NCI-H146 treated with DMSO at 0.1 percent for 48 hours (cell line): ENCODE results near the gene ANTXR1.
"Not testable (repeated sequence)": the region's sequence is repeated elsewhere in the genome, so short reads cannot be mapped to it uniquely, and the experiment has no call there.

ENCODE experiments used
- DNase-seq: peaks from one replicate; lab custom pipeline; 2025; ENCODE audit not compliant: unreplicated experiment; lab: John Stamatoyannopoulos, UW

ANTXR1 gene

DNA sequence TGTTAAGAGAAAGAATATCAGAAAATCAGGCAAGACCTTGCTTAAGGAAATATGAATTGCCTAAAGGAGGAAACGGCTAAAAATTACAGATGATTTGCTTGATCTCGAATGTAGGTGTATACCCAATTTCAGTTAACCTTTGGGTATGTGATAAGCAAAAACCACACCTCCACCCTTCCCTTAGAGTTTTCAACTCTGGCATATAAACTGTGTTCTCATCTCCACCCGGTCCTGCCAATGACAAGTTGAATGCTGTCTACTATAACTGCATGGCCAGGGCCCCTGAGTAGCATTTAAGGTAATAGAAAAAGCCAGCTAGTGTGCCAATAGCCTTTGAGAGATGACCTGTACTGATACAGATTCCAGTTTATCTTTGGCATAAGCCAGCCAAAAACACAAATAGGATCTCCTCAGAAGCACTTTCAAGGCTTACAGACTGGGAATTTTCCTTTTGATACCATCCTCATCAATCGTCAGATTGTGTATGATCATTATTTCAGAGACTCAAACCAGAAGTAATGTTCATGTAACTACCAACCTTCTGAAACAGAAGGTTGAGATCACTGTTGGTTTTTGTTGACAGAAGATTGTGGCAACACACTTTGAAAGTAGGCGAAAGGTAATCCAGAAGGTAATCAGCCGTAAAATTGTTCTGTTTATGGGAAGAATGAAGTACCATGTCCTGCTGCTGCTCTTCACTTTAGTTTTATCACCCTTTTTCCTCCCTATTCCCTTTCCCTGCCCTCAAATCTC, 211.0 kb downstream of the ANTXR1 start:
- DNase-seq = no peak

DNA sequence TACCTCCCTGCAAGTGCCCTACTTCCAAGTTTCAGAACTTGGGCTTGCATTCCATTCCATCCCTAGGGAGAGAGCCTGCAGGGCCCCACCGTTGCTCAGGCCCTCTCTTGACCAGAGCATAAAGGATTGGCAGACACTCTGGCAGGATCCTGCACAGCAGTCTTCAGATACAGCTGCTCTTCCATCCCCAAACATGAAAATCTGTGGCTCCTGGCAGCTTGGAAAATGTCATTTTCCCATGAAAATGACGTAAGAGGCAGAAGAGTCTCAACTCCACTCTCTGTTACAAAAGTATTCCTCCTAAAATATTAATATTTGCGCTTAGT, 211.5 kb downstream of the ANTXR1 start:
- no peak for DNase-seq

DNA sequence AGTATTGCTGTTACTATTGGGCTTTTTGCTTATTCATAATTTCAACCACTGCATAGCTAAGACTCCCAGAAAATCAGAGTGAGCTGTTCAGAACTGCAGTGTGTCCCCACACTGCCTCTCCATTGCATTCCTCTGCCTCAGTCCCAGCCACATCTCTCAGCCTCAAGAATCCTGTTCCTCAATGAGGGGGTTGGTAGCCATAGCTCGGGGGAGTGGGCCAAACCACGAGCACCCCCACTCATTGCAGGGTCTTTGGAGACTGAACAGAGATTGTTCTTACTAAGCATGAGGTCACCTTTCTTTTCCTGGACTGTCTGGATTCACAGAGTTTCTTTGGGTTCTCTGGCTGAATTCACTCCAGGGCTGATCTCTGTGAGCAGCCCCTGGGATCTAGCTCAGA, 213.0 kb downstream of the ANTXR1 start:
- no peak for DNase-seq

DNA sequence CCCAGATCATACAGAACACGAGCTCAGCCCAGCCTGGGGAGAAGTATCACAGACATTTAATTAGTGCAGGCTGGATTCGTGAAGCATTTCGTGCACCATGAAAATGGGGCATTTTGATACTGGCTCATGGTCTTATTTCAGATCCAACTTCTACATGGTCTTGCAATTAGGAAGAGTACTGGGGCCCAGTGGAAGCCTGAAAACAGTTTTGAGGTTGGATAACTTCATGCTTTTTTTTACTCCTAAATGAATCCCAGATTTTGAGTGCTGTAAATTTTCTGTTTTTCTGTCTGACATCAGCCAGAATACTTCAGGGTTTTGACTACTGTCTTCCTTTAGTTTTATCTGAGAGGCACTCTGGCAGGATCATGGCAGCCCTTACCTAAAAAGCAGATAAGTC, 213.9 kb downstream of the ANTXR1 start:
- DNase-seq = no peak

DNA sequence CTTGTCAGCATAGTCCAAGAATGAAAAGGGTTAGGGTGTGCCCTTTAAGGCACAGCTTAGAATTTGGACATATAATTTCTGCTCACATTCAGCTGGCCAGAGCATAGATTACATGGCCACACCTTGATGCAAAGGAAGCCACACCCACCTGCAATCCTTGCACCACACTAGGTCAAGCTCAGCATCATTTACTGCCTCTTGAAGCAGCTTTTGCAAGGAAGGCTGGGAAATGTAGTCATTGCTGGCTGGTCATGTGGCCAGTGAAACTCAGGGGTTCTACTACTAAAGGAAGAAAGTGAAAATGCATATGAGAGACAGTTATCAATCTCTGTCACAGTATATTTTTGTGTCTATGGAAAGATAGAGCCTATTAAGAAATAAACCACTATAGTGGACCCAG, 214.7 kb downstream of the ANTXR1 start:
- DNase-seq = no peak

DNA sequence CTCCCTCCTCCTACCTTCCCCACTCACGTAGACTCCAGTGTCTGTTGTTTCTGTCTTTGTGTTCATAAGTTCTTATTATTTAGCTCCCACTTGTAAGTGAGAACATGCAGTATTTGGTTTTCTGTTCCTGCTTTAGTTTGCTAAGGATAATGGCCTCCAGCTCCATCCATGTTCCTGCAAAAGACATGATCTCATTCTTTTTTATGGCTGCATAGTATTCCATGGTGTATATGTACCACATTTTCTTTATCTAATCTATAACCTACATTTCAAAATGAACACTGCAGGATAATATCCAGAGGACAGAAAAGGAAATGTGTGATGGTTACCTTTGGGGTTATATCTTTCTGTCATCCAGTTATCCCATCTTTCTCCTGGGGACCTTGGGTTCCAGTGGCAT, 218.0 kb downstream of the ANTXR1 start:
- DNase-seq = not testable (repeated sequence)

DNA sequence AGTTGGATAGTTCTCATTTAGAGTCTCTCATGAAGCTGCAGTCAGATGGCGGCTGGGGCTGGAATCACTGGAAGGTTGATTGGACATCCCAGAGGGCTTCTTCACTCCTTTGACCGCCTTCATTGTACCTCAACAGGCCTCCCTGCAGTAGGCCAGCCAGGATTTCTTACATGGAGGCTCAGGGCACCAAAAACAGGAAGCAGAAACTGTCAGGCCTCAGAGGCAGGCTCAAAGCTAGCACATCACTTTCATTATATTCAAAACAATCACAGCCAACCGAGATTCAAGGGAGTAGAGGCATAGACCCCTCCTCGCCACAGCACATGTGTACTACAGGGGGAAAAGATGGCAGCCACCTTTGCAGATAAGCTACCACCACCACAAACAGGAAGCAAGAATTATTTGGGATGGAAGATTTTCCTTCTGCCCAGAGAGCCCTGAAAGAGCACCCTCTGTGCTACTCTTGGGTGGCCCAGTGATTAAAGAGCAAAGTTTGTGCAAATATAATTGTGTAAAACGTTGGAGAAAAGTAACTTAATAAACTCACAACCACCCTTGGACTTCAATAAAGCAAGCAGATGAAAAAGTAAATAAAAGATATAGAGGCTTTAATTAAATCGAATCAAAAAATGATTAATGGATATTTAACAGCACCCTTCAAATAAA, 218.8 kb downstream of the ANTXR1 start:
- DNase-seq = no peak

DNA sequence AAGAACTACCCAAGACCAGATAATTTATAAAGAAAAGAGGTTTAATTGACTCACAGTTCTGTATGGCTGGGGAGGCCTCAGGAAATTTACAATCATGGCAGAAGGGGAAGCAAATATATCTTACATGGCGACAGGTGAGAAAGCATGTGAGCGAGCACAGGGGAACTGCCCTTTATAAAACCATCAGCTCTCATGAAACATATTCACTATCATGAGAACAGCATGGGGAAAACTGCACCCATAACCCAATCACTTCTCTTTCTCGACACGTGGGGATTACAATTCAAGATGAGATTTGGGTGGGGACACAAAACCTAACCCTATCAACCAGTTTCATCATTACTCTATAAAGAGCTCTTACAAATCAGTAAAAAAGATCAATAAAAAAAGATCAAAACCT, 222.9 kb downstream of the ANTXR1 start:
- not testable (repeated sequence) for DNase-seq

DNA sequence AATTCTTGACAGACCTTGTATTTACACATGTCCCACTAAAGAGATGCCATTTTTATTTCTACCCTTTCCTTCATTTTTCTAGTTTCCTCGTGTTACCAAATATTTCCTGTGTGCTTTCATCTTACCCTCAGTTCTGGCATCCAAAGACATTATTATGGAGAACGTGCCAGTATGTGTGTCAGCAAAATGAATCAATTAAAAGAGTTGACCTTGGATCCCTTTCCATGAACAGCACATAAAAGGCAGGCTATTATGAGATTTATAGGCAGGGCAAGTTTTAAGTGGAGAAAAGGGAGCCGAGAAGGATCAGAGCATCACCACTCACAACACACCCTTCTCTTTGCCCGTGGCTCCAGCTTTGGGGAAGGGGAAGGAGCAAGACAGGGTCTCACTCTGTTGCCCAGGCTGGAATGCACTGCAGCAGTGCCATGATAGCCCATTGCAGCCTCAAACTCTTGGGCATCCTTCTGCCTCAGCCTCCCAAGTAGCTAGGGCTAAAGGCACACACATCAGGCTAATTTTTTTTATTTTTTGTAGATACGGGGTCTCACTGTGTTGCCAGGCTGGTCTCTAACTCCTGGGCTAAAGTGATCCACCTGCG, 224.2 kb downstream of the ANTXR1 start:
- no peak for DNase-seq

DNA sequence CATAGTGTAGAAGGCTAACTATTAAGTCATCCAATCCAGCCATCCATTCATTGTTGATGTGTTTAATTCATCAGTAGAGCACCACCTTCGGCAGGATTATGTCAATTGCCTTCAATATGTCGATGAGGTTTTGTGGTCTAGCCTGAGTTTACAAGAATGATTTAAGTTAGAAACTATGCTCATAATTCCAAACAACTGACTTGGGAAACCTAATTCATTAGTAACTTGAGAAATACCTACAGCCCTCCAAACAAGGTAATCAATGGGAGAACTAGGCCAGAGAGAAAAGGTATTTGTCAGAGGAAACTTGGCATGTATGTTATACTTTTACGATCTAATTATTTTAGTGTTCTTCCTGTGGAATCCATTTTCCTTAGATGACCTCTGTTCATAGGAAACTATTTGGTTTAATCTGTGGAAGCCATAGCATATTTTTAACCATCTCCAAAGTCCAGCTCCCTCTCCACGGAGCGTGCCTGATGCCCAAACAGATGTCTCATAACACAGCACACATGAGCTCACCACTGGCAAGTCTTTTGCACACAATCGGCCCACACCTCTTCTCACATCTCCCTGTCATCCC, 225.6 kb downstream of the ANTXR1 start:
- no peak for DNase-seq

DNA sequence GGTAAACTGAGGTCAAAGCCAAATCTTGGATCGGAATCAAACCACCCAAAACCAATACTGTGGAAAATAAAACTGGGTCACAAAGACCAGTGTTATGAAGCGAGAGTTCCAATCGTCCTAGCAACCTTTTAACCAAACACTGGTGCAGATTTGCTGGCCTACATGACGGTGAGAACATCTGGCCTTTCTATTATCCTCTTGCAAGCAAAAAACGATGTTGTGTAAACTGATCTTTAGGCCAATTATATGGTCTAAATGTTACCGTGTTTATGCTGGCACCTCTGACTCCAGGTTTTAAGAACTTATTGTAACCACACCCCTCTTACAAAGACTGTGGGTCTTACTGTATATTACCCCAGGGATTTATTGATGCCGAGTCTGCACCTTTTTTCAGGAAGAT, 228.1 kb downstream of the ANTXR1 start:
- no peak for DNase-seq

DNA sequence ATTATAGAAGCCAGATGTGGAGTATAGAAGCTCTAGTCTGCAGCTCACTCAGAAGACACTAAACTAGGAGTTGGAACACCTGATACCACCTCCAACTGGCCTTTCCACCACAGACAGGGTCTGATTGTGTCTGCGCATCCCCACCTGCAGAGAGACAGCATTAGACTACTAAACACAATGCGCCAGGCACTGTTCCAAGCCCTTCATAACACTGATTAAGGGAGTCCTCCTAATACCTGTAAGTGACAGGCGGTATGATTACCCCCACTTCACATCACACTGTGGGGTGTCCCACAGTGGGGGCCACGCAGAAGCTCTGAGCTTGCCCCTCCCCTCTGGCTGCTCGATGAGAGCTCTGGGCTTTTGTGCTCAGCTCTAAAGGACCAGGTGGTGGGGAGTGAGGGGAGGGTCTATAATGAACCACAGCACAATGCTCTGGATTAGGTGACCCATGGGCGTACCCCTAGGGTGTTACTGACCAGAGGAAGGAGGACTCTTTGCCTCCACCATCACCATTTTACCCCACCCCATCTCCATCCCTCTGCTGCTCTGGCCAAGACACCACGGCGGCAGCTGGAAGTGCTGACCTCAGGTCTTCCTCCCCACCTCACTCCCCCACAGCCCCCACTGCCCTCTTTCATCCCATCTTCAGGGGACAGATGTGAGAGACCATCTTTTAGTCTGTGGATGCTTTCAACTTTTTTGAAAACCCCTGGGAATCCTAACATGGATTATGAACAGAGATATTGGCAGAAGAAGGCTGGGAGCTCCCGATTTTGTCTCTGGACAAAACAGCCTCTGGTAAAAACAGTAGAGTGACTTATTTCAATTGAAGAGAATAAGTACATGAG, 228.9 kb downstream of the ANTXR1 start:
- DNase-seq = no peak

DNA sequence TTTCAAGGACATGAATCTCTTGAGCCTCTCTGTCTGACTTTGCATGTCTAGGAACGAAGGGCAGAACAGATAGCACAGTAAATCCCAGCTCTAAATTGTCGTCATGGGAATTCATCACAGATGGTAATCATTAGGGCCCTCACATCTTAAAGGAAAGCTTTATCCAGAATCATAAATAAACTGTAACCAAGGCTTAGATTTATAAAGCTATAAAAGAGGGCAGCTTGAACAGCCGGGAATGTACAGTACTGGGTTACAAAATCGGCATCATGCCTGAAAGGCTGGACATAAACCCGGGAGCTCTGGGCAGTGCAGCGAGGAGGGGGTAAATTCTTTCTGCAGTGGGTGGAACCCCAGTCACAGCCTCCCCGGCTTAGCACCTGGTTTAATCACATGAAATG, 229.7 kb downstream of the ANTXR1 start:
- no peak for DNase-seq

DNA sequence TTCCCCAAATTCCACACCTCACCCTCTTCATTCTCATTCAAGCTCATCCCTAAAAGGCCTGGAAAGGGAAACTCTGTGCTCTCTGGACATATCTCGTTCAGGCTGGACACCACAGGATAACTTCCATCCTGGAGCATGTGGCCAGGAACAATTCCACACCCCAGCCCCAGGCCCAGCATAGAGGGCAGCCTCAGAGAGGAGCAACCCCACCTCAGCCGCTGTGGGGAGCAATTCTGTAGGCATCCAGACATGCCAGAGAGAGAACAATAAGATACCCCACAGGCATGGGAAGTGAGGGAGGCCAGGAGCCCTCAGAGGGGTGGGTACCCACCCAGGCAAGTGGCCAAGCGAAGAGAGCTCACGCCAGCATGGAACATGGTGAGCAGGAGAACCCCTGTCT, 230.7 kb downstream of the ANTXR1 start:
- no peak for DNase-seq

DNA sequence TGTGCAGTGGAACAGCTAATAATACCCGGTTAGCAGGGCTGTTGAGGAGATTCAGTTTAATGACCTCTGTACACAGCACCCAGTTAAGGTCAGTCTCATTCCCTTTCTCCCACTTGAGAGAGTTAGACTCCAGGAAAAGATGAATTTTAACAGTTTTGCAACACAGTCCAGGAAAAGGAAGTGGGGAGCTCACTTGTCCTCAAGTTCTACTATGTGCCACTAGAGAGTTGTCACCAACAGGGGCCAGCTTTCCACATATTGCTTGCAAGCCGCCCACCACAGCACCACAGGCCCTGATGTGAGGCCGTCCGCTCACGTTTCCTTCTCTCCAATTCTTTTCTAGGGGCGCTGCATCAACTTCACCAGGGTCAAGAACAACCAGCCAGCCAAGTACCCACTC, 231.9 kb downstream of the ANTXR1 start:
- DNase-seq = no peak

DNA sequence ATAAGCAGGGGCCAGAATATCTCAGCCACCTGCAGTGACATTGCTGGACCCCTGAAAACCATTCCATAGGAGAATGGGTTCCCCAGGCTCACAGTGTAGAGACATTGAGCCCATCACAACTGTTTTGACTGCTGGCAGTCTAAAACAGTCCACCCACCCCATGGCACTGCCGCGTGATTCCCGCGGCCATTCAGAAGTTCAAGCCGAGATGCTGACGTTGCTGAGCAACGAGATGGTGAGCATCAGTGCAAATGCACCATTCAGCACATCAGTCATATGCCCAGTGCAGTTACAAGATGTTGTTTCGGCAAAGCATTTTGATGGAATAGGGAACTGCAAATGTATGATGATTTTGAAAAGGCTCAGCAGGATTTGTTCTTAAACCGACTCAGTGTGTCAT, 234.6 kb downstream of the ANTXR1 start:
- no peak for DNase-seq

DNA sequence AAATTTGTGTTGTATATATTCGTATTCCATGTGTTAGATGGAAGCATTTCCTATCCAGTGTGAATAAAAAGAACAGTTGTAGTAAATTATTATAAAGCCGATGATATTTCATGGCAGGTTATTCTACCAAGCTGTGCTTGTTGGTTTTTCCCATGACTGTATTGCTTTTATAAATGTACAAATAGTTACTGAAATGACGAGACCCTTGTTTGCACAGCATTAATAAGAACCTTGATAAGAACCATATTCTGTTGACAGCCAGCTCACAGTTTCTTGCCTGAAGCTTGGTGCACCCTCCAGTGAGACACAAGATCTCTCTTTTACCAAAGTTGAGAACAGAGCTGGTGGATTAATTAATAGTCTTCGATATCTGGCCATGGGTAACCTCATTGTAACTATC, 235.3 kb downstream of the ANTXR1 start:
- DNase-seq = no peak

DNA sequence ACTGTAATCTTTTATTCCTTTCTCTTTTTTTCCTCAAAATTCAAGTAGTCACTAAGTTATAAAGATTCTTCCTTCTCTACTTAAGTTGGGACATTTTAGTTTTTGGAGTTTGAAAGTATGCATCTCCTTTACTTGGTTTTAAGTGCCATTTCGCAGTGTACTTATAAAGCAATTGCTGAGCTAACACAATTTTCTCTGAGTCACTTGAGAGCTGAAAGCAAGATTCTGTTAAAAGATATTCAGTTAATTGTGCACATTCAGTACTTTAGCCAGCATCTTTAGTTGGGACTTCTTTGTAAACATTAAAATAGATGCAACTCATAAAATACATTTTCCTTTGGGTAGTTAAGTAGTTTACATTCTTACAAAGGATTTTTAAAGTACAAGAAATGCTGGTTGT, 238.0 kb downstream of the ANTXR1 start:
- no peak for DNase-seq

DNA sequence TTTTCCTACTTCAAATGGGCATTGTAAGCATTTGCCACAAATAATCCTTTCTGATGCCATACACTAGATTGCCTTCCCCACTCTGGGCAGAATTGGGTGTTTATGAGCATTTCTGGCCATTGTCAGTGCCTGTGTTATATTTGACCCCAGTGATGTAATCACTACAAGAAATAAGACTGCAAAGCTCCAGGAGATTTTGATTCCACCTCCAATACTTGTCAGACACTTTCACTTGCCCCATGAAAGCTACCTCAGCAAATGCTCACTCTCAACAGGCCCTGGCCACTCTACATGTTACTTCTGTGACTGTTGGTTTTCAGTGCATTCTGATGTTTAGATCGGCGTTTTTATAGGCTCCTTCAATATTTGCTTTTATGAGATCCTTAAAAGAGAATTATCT, 239.0 kb downstream of the ANTXR1 start:
- DNase-seq = no peak

DNA sequence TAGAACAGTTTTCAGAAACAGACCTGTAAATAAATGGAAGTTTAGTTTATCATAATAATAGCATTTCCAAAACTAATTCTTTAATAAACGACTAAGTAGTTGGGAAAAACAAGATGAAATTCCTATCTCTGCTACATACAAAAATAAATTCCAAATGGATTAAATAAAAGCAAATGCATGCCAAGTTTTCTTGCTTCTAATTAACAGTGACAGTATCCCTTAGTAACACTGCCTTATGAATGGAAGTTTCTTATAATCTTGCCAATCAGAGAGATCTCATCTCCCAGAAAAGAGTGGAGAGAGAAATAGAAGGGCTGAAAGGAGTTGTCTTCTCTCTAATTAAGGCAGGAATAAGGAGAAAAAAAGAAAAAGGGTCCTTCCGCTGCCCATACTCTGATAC, 240.1 kb downstream of the ANTXR1 start:
- no peak for DNase-seq

DNA sequence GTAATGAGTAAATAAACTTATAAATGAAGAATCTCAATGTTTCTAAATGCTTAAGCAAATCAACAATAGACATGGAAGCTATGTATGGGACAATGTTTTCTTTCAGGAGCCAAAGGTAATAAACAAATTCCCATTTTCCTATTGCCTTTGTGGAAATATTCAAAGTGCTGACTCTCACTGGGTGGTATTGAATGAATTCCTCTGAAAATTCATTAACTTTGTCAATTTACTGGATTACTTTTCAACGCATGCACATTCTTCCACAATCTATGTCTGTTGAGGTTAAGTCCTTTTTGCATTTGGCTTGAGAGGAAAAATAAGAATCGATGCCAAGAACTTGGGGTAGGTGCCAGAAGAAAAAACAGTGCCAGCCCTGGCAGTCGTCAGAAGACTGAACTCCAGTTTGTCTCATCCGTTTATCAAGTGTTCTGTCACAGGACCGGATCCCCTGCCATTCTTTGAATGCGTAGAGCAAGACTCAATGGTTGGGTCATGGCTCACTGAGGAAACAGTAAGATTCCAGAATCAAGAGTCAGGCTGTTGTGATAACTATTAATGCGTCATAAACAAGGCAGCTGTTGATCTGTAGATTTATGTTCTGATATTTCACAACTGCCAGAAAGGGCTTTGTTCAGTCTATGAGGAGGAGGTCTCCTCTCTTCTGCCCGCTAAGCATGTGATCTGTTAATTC, 240.8 kb downstream of the ANTXR1 start:
- DNase-seq = no peak
